ENCODE results near the gene ZNF518B. TPM values are rescaled to one million over a fixed set of nuclear protein-coding genes. Genes with fewer than 3 reads are reported as not detected.
A peak's percentile ranks its signal among the peaks of the same experiment; 100 is the strongest.

ZNF518B gene
- total RNA-seq, 4 donors from 2014 or later = 3.2 to 23.5 (median 12.5) TPM

DNA sequence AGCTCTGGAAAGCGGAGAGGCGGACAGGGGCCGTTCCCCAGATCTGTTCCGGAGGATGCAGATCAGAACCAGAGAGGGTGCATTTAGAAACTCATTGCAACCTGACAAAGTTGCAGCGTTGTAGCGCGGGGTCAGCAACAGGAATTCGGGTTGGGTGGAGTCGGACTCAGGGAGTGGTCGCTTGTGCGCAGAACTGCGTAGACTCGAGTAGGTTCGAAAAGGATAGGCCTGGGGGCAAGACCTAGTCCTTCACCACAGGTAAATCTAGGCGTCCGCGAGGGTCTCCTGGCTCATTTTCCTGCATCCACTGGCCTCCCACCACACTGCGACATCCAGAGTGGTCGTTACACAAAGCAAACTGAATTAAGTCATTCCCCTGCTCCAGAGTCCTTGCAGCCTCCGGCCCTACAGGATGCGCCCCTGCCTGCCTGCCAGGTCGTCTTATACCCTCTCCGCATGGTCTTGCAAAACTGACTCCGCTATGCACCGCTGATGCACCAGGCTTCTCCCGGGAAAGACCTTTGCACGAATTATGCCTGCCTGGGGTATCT, 4.7 kb upstream of the ZNF518B start:
- in situ Hi-C loops (cut with MboI; ENCODE audit: low pct_ligation_motif_present in 1 of 4, low pct_unique_long_range_greater_than_20kb in 1 of 4, low sequenced_read_pairs in 3 of 4) (no loop called here), intact Hi-C loops (cut with DNase I; ENCODE audit: low total_unique reads) (no loop called here)

DNA sequence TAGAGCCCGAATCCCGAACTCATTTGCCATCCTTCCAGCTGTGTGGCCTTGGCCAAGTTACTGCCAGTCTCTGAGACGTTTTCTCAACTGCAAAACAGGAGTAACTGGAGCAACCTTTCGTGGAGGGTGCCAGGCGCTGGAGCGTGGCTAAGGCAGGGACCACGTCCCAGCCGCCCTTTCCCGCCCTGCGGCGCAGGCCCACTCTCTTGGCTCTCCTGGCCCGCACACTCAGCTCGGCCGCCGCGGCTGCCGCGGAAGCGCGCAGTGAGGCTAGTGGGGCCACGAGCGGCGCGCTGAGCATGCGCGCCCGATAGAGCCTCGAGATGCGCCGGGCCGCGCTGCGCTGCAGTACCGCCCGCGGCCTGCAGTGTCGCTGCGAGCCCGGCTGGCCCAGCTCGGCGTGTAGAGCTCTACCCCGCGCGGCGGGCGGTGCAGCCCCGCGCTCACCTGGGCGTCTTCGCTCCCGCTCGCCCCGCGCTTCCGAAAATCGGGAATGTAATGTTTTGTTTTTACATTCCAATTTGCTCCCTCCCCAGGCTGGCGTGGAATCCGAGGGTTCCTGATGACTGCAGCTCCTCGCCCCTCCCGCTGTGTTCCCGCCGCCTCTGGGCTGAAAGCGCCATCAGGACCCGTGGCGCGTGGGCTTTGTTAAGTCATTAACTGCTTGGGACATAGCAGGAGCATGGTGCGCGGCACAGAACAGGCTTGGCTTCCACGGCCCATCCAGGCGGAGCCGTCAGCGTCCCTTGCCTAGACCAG, 4.0 kb upstream of the ZNF518B start:
- 13% methylated on average over 68 of the region's 72 CpGs; no CpG with 5 or more reads in 1 of the 2 donors for WGBS, 2 donors (ENCODE audit: low coverage in 1 of 2)
- Histone ChIP-seq H3K27me3 (peaks cover 55% of the 10 kb centered on the region), H3K27ac (no peak overlapping the region), H3K4me3 (peak overlapping the region in 1 of 4 donors; percentile 39), H3K36me3 (no peaks in the 10 kb centered on the region), H3K4me1 (peaks cover 2 to 22% (median 9%) of the 10 kb centered on the region in 4 donors), H3K9me3 (no peaks in the 10 kb centered on the region)
- in situ Hi-C loops (cut with MboI; ENCODE audit: low pct_ligation_motif_present in 1 of 4, low pct_unique_long_range_greater_than_20kb in 1 of 4, low sequenced_read_pairs in 3 of 4) (no loop called here), intact Hi-C loops (cut with DNase I; ENCODE audit: low total_unique reads) (no loop called here)
- DNase-seq = peak; percentile 57
- TF ChIP-seq, protein P1, sequence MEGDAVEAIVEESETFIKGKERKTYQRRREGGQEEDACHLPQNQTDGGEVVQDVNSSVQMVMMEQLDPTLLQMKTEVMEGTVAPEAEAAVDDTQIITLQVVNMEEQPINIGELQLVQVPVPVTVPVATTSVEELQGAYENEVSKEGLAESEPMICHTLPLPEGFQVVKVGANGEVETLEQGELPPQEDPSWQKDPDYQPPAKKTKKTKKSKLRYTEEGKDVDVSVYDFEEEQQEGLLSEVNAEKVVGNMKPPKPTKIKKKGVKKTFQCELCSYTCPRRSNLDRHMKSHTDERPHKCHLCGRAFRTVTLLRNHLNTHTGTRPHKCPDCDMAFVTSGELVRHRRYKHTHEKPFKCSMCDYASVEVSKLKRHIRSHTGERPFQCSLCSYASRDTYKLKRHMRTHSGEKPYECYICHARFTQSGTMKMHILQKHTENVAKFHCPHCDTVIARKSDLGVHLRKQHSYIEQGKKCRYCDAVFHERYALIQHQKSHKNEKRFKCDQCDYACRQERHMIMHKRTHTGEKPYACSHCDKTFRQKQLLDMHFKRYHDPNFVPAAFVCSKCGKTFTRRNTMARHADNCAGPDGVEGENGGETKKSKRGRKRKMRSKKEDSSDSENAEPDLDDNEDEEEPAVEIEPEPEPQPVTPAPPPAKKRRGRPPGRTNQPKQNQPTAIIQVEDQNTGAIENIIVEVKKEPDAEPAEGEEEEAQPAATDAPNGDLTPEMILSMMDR (IDR thresholded peaks at IDR 0.05) = peak; percentile 45 to 98 (median 87)
- no peak for TF ChIP-seq EP300 (IDR thresholded peaks at IDR 0.05; ENCODE audit: low read depth)

More for the DNA sequence above, 4.7 kb upstream of the ZNF518B start:
- Histone ChIP-seq H3K9me3 (no peaks in the 10 kb centered on the region), H3K4me3 (peak overlapping the region in 1 of 4 donors; percentile 39), H3K27me3 (peaks cover 55% of the 10 kb centered on the region), H3K36me3 (no peaks in the 10 kb centered on the region), H3K4me1 (peaks cover 2 to 18% (median 9%) of the 10 kb centered on the region in 4 donors), H3K27ac (no peak overlapping the region)
- TF ChIP-seq, protein P1 (IDR thresholded peaks at IDR 0.05) = no peak
- TF ChIP-seq POLR2A (IDR thresholded peaks at IDR 0.05) = no peak
- no peak for TF ChIP-seq EP300 (IDR thresholded peaks at IDR 0.05; ENCODE audit: low read depth)
- no peak for TF ChIP-seq POLR2AphosphoS5 (IDR thresholded peaks at IDR 0.05)
- DNase-seq = no peak
- WGBS, 2 donors (ENCODE audit: low coverage in 1 of 2) = 69 to 100% methylated on average over 1 to 27 of the region's 27 CpGs

DNA sequence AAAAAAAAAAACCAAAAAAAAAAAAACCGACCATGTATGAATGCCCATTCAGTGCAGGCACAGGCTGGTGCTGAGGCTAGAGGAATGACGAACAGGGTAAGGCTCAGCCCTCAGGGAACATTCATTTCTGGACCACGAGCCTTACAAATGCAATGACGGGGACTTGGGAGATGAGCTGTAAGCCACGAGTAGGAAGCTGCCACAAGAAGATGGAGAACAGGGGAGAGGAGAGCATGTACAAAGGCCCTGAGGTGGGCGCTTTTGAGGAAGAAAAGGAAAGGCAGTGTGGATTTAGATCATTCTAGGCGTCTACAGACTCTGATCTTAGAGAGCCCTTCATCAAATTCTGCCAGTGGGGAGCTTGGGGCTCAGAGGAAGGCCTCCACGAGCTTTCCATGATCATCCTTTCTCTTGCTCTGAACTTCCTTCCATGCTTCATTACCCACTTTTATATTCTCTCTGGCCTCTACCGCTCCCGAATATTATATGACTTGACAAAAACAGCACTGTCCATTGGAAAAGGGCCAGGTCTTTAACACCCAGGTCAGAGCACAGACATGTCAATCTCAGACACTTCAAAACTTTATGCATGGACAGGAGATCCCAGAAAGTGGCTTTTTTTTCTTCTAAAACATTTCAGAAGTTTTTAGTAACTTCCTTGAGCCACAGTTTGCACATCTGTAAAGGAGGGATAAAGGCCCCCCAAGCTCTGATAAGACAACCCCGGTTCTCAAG, 3.3 kb upstream of the ZNF518B start:
- in situ Hi-C loops (cut with MboI; ENCODE audit: low pct_ligation_motif_present in 1 of 4, low pct_unique_long_range_greater_than_20kb in 1 of 4, low sequenced_read_pairs in 3 of 4) = no loop called here
- peaks cover 55% of the 10 kb centered on the region for H3K27me3 ChIP-seq
- no peaks in the 10 kb centered on the region for H3K9me3 ChIP-seq
- DNase-seq = no peak
- intact Hi-C loops (cut with DNase I; ENCODE audit: low total_unique reads) = no loop called here
- H3K27ac ChIP-seq = no peak overlapping the region
- H3K36me3 ChIP-seq = no peaks in the 10 kb centered on the region
- peaks cover 2 to 25% (median 9%) of the 10 kb centered on the region in 4 donors for H3K4me1 ChIP-seq
- peak overlapping the region in 1 of 4 donors; percentile 39 for H3K4me3 ChIP-seq
- 65 to 73% methylated on average over 8 to 11 of the region's 11 CpGs for WGBS, 2 donors (ENCODE audit: low coverage in 1 of 2)
- no peak for TF ChIP-seq POLR2A (IDR thresholded peaks at IDR 0.05)
- TF ChIP-seq POLR2AphosphoS5 (IDR thresholded peaks at IDR 0.05) = no peak
- no peak for TF ChIP-seq EP300 (IDR thresholded peaks at IDR 0.05; ENCODE audit: low read depth)
- TF ChIP-seq, protein P1 (IDR thresholded peaks at IDR 0.05) = no peak

DNA sequence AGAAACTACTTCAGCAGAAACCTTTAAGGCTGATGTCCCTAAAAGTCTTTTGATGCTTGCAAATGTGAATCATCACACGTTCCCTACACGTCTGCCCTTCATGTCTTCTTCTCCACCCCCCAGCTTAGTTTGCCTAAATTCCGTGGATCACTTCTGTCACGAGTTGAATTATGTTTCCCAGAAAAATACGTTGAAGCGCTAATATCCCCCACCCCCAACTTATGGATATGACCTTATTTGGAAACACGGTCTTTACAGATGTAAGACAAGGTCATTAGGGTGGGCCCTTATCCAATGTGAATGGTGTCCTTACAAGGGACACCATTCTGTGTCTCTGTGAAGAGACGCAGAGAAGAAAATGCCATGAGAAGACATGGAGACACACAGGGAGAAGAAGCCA, 2.1 kb upstream of the ZNF518B start:
- 90 to 91% methylated on average over 8 of the region's 8 CpGs for WGBS, 2 donors (ENCODE audit: low coverage in 1 of 2)
- TF ChIP-seq EP300 (IDR thresholded peaks at IDR 0.05; ENCODE audit: low read depth) = no peak
- H3K27ac ChIP-seq = no peak overlapping the region
- intact Hi-C loops (cut with DNase I; ENCODE audit: low total_unique reads) (no loop called here), in situ Hi-C loops (cut with MboI; ENCODE audit: low pct_ligation_motif_present in 1 of 4, low pct_unique_long_range_greater_than_20kb in 1 of 4, low sequenced_read_pairs in 3 of 4) (no loop called here)
- H3K27me3 ChIP-seq = peaks cover 49% of the 10 kb centered on the region
- peaks cover 0 to 2% (median 0%) of the 10 kb centered on the region in 4 donors for H3K36me3 ChIP-seq
- no peaks in the 10 kb centered on the region for H3K9me3 ChIP-seq
- H3K4me3 ChIP-seq = no peak overlapping the region
- no peak for DNase-seq
- peaks cover 2 to 25% (median 9%) of the 10 kb centered on the region in 4 donors for H3K4me1 ChIP-seq

Data from transverse colon (tissue), 4 donors.